HG02571 (cell line): ENCODE measurements around the gene MAP2K6.
"Not testable (repeated sequence)": the region's sequence is repeated elsewhere in the genome, so short reads cannot be mapped to it uniquely, and the experiment has no call there.

Source experiments
- ATAC-seq: cut with Tn5 transposase; IDR thresholded peaks from one replicate; pipeline ENCODE4 v1.9.1; 2021; ENCODE audit warnings: mild to moderate bottlenecking, moderate library complexity; ENCODE audit not compliant: unreplicated experiment

MAP2K6 gene

GRCh38 chr17:69454051-69454450, 39.6 kb downstream of the MAP2K6 start:
- no peak for ATAC-seq

GRCh38 chr17:69455040-69455439, 40.5 kb downstream of the MAP2K6 start:
- ATAC-seq: no peak

GRCh38 chr17:69457603-69458002, 43.1 kb downstream of the MAP2K6 start:
- ATAC-seq: no peak

- ATAC-seq: no peak
Measured at GRCh38 chr17:69460963-69461922, 46.7 kb downstream of the MAP2K6 start.

GRCh38 chr17:69461951-69462369, 47.5 kb downstream of the MAP2K6 start:
- ATAC-seq: no peak

GRCh38 chr17:69462882-69463281, 48.4 kb downstream of the MAP2K6 start:
- no peak for ATAC-seq

GRCh38 chr17:69466451-69466850, 52.0 kb downstream of the MAP2K6 start:
- no peak for ATAC-seq

GRCh38 chr17:69466905-69467667, 52.6 kb downstream of the MAP2K6 start:
- ATAC-seq: no peak

GRCh38 chr17:69468207-69468606, 53.7 kb downstream of the MAP2K6 start:
- ATAC-seq: no peak

- ATAC-seq: no peak
Measured at GRCh38 chr17:69470702-69471101, 56.2 kb downstream of the MAP2K6 start.

GRCh38 chr17:69471406-69471805, 56.9 kb downstream of the MAP2K6 start:
- no peak for ATAC-seq

GRCh38 chr17:69473841-69474831, 59.6 kb downstream of the MAP2K6 start:
- no peak for ATAC-seq

GRCh38 chr17:69477204-69477902, 62.9 kb downstream of the MAP2K6 start:
- ATAC-seq: no peak

GRCh38 chr17:69477903-69478266, 63.4 kb downstream of the MAP2K6 start:
- no peak for ATAC-seq

- no peak for ATAC-seq
Measured at GRCh38 chr17:69478916-69479315, 64.4 kb downstream of the MAP2K6 start.

- ATAC-seq: not testable (repeated sequence)
Measured at GRCh38 chr17:69479756-69480155, 65.3 kb downstream of the MAP2K6 start.

GRCh38 chr17:69480245-69480644, 65.7 kb downstream of the MAP2K6 start:
- no peak for ATAC-seq

- ATAC-seq: no peak
Measured at GRCh38 chr17:69485251-69485661, 70.8 kb downstream of the MAP2K6 start.

- ATAC-seq: no peak
Measured at GRCh38 chr17:69485901-69486643, 71.6 kb downstream of the MAP2K6 start.
